HEK293 (cell line): Measurements from ENCODE around the gene SCAF1.

ENCODE experiments used
- BCL11A ChIP-seq: fragments of 450-650 bp; formaldehyde crosslinking; IDR thresholded peaks from 2 replicates; pipeline ENCODE4 v1.5.1; 2016; ENCODE audit warnings: low read depth, missing biosample characterization, missing genetic modification characterization
- GLIS1 ChIP-seq: fragments of 450-650 bp; formaldehyde crosslinking; IDR thresholded peaks from 2 replicates; pipeline ENCODE4 v1.5.1; 2016; ENCODE audit warnings: missing biosample characterization, missing genetic modification characterization
- KLF1 ChIP-seq: fragments of 450-650 bp; formaldehyde crosslinking; IDR thresholded peaks from 2 replicates; pipeline ENCODE4 v1.5.1; 2016; ENCODE audit warnings: missing biosample characterization, missing genetic modification characterization
- KLF16 ChIP-seq: fragments of 450-650 bp; formaldehyde crosslinking; IDR thresholded peaks from 2 replicates; pipeline ENCODE4 v1.5.1; 2017; ENCODE audit warnings: missing biosample characterization, missing genetic modification characterization
- PRDM1 ChIP-seq: fragments of 450-650 bp; formaldehyde crosslinking; IDR thresholded peaks from 2 replicates; pipeline ENCODE4; 2016; ENCODE audit warnings: missing biosample characterization, missing genetic modification characterization
- SP7 ChIP-seq: fragments of 450-650 bp; formaldehyde crosslinking; IDR thresholded peaks from 2 replicates; pipeline ENCODE4 v1.5.1; 2016; ENCODE audit warnings: missing biosample characterization, missing genetic modification characterization
- WT1 ChIP-seq: fragments of 450-650 bp; formaldehyde crosslinking; IDR thresholded peaks from 2 replicates; pipeline ENCODE4 v1.5.1; 2016; ENCODE audit warnings: missing biosample characterization, missing genetic modification characterization
- ZBTB20 ChIP-seq: fragments of 450-650 bp; formaldehyde crosslinking; IDR thresholded peaks from 2 replicates; pipeline ENCODE4 v1.5.1; 2016; ENCODE audit warnings: missing biosample characterization, missing genetic modification characterization
- ZBTB8A ChIP-seq: fragments of 450-650 bp; formaldehyde crosslinking; IDR thresholded peaks from 2 replicates; pipeline ENCODE4 v1.5.1; 2016; ENCODE audit warnings: missing biosample characterization, missing genetic modification characterization
- ZFP41 ChIP-seq: fragments of 450-650 bp; formaldehyde crosslinking; IDR thresholded peaks from 2 replicates; pipeline ENCODE4 v1.5.1; 2016; ENCODE audit warnings: missing biosample characterization, missing genetic modification characterization, borderline replicate concordance
- ZFP69B ChIP-seq: fragments of 450-650 bp; formaldehyde crosslinking; IDR thresholded peaks from 2 replicates; pipeline ENCODE4 v1.5.1; 2016; ENCODE audit warnings: missing biosample characterization, missing genetic modification characterization
- ZNF366 ChIP-seq: fragments of 450-650 bp; formaldehyde crosslinking; conservative IDR thresholded peaks from 2 replicates; pipeline ENCODE4 v1.5.1; 2016; ENCODE audit warnings: missing biosample characterization, missing genetic modification characterization
- ZNF423 ChIP-seq: fragments of 450-650 bp; formaldehyde crosslinking; IDR thresholded peaks from 2 replicates; pipeline ENCODE4 v1.5.1; 2016; ENCODE audit warnings: missing biosample characterization, missing genetic modification characterization
- ZNF433 ChIP-seq: fragments of 450-650 bp; formaldehyde crosslinking; IDR thresholded peaks from 2 replicates; pipeline ENCODE4 v1.5.1; 2016; ENCODE audit warnings: missing biosample characterization, missing genetic modification characterization, low read depth
- ZNF571 ChIP-seq: fragments of 450-650 bp; formaldehyde crosslinking; IDR thresholded peaks from 2 replicates; pipeline ENCODE4 v1.5.0; 2017; ENCODE audit warnings: missing biosample characterization, missing genetic modification characterization
- ZSCAN30 ChIP-seq: fragments of 450-650 bp; IDR thresholded peaks from 2 replicates; pipeline ENCODE4 v1.5.1; 2018; ENCODE audit warnings: missing biosample characterization, mild to moderate bottlenecking, missing genetic modification characterization, moderate library complexity
- TF ChIP-seq, protein P1 (sequence below): fragments of 450-650 bp; formaldehyde crosslinking; IDR thresholded peaks from 2 replicates; pipeline ENCODE4 v1.5.1; 2016; ENCODE audit warnings: missing biosample characterization, missing genetic modification characterization, low read depth
- TF ChIP-seq, protein P2 (sequence below): fragments of 450-650 bp; formaldehyde crosslinking; IDR thresholded peaks from 2 replicates; pipeline ENCODE4 v1.5.1; 2016; ENCODE audit warnings: missing biosample characterization, missing genetic modification characterization
- TF ChIP-seq, protein P3 (sequence below): fragments of 450-650 bp; formaldehyde crosslinking; IDR thresholded peaks from 2 replicates; pipeline ENCODE4 v1.5.1; 2016; ENCODE audit warnings: missing biosample characterization, missing genetic modification characterization
- TF ChIP-seq, protein P4 (sequence below): fragments of 450-650 bp; formaldehyde crosslinking; IDR thresholded peaks from 2 replicates; pipeline ENCODE4 v1.5.1; 2016; ENCODE audit warnings: missing biosample characterization, missing genetic modification characterization
- TF ChIP-seq, protein P5 (sequence below): fragments of 450-650 bp; formaldehyde crosslinking; IDR thresholded peaks from 2 replicates; pipeline ENCODE4 v1.5.1; 2016; ENCODE audit warnings: missing biosample characterization, missing genetic modification characterization
- TF ChIP-seq, protein P6 (sequence below): fragments of 450-650 bp; formaldehyde crosslinking; IDR thresholded peaks from 2 replicates; pipeline ENCODE4 v1.5.1; 2016; ENCODE audit warnings: missing biosample characterization, missing genetic modification characterization
- TF ChIP-seq, protein P7 (sequence below): fragments of 450-650 bp; formaldehyde crosslinking; IDR thresholded peaks from 2 replicates; pipeline ENCODE4 v1.5.1; 2016; ENCODE audit warnings: missing biosample characterization, missing genetic modification characterization

The SCAF1 gene

DNA sequence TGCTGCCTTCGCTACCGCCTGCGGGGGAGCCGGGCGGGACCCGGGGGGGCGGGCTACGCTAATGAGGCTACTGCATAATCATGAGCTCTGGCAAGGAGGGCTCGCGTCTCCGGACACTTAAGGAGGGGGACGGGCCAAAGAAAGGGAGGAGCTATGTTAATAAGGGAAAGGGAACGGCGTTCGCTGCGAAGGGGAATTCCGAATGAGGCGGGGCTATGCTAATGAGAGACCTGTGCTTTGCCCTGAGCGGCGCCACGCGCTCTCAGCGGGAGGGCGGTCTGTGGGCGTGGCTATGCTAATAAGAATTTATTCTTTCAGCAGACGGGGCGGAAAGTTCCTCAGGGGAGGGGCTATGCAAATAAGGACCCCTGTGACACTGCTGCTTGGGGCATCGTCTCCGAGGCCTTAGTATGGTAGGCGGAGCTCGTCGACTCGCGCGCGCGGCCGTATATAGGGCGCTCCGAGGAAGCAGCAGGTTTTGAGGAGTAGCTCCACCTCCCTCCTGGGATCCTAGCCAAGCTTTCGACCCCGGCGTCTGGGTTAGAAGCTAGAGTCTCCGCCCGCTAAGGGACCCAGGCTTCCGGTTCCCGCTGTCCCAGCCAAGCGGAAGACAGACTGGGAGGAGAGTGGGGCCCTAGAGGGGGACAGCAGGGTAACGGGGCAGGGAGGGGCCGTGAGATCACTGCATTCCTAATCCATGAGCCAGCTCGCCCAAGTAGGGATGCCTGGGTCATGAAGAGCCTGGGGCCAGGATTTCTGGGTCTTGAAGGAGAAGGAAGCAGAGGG lies 1.7 kb upstream of the SCAF1 start, which contains the start of gene RRAS (continued):
- TF ChIP-seq, protein P1, sequence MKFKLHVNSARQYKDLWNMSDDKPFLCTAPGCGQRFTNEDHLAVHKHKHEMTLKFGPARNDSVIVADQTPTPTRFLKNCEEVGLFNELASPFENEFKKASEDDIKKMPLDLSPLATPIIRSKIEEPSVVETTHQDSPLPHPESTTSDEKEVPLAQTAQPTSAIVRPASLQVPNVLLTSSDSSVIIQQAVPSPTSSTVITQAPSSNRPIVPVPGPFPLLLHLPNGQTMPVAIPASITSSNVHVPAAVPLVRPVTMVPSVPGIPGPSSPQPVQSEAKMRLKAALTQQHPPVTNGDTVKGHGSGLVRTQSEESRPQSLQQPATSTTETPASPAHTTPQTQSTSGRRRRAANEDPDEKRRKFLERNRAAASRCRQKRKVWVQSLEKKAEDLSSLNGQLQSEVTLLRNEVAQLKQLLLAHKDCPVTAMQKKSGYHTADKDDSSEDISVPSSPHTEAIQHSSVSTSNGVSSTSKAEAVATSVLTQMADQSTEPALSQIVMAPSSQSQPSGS = peak; percentile 87
- TF ChIP-seq, protein P2, sequence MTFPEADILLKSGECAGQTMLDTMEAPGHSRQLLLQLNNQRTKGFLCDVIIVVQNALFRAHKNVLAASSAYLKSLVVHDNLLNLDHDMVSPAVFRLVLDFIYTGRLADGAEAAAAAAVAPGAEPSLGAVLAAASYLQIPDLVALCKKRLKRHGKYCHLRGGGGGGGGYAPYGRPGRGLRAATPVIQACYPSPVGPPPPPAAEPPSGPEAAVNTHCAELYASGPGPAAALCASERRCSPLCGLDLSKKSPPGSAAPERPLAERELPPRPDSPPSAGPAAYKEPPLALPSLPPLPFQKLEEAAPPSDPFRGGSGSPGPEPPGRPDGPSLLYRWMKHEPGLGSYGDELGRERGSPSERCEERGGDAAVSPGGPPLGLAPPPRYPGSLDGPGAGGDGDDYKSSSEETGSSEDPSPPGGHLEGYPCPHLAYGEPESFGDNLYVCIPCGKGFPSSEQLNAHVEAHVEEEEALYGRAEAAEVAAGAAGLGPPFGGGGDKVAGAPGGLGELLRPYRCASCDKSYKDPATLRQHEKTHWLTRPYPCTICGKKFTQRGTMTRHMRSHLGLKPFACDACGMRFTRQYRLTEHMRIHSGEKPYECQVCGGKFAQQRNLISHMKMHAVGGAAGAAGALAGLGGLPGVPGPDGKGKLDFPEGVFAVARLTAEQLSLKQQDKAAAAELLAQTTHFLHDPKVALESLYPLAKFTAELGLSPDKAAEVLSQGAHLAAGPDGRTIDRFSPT = peak; percentile 98
- TF ChIP-seq ZFP41 = no peak
- TF ChIP-seq ZBTB20 (tag by site-specific recombination) = peak; percentile 95
- TF ChIP-seq, protein P3, sequence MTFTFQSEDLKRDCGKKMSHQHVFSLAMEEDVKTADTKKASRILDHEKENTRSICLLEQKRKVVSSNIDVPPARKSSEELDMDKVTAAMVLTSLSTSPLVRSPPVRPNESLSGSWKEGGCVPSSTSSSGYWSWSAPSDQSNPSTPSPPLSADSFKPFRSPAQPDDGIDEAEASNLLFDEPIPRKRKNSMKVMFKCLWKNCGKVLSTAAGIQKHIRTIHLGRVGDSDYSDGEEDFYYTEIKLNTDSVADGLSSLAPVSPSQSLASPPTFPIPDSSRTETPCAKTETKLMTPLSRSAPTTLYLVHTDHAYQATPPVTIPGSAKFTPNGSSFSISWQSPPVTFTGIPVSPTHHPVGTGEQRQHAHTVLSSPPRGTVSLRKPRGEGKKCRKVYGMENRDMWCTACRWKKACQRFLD (tag by site-specific recombination) = no peak
- TF ChIP-seq ZNF423 (tag by site-specific recombination) = no peak
- TF ChIP-seq, protein P4, sequence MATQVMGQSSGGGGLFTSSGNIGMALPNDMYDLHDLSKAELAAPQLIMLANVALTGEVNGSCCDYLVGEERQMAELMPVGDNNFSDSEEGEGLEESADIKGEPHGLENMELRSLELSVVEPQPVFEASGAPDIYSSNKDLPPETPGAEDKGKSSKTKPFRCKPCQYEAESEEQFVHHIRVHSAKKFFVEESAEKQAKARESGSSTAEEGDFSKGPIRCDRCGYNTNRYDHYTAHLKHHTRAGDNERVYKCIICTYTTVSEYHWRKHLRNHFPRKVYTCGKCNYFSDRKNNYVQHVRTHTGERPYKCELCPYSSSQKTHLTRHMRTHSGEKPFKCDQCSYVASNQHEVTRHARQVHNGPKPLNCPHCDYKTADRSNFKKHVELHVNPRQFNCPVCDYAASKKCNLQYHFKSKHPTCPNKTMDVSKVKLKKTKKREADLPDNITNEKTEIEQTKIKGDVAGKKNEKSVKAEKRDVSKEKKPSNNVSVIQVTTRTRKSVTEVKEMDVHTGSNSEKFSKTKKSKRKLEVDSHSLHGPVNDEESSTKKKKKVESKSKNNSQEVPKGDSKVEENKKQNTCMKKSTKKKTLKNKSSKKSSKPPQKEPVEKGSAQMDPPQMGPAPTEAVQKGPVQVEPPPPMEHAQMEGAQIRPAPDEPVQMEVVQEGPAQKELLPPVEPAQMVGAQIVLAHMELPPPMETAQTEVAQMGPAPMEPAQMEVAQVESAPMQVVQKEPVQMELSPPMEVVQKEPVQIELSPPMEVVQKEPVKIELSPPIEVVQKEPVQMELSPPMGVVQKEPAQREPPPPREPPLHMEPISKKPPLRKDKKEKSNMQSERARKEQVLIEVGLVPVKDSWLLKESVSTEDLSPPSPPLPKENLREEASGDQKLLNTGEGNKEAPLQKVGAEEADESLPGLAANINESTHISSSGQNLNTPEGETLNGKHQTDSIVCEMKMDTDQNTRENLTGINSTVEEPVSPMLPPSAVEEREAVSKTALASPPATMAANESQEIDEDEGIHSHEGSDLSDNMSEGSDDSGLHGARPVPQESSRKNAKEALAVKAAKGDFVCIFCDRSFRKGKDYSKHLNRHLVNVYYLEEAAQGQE (tag by site-specific recombination) = peak; percentile 16; the same call in 1 of the 2 replicates
- TF ChIP-seq GLIS1 (tag by site-specific recombination) = peak; percentile 63
- peak; percentile 62; the same call in 1 of the 2 replicates for TF ChIP-seq KLF16
- peak; percentile 97 for TF ChIP-seq ZNF366 (tag by site-specific recombination)
- TF ChIP-seq ZNF571 = no peak
- TF ChIP-seq BCL11A (tag by site-specific recombination) = peak; percentile 94
- TF ChIP-seq PRDM1 (tag by site-specific recombination) = peak; percentile 57; the same call in 1 of the 2 replicates
- TF ChIP-seq ZBTB8A = peak; percentile 61
- TF ChIP-seq WT1 (tag by site-specific recombination) = peak; percentile 88
- TF ChIP-seq, protein P5, sequence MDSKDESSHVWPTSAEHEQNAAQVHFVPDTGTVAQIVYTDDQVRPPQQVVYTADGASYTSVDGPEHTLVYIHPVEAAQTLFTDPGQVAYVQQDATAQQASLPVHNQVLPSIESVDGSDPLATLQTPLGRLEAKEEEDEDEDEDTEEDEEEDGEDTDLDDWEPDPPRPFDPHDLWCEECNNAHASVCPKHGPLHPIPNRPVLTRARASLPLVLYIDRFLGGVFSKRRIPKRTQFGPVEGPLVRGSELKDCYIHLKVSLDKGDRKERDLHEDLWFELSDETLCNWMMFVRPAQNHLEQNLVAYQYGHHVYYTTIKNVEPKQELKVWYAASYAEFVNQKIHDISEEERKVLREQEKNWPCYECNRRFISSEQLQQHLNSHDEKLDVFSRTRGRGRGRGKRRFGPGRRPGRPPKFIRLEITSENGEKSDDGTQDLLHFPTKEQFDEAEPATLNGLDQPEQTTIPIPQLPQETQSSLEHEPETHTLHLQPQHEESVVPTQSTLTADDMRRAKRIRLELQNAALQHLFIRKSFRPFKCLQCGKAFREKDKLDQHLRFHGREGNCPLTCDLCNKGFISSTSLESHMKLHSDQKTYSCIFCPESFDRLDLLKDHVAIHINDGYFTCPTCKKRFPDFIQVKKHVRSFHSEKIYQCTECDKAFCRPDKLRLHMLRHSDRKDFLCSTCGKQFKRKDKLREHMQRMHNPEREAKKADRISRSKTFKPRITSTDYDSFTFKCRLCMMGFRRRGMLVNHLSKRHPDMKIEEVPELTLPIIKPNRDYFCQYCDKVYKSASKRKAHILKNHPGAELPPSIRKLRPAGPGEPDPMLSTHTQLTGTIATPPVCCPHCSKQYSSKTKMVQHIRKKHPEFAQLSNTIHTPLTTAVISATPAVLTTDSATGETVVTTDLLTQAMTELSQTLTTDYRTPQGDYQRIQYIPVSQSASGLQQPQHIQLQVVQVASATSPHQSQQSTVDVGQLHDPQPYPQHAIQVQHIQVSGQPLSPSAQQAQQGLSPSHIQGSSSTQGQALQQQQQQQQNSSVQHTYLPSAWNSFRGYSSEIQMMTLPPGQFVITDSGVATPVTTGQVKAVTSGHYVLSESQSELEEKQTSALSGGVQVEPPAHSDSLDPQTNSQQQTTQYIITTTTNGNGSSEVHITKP (tag by site-specific recombination) = peak; percentile 63
- TF ChIP-seq ZSCAN30 = peak; percentile 97
- TF ChIP-seq ZNF433 (tag by site-specific recombination) = no peak
- peak; percentile 89 for TF ChIP-seq KLF1
- TF ChIP-seq, protein P6, sequence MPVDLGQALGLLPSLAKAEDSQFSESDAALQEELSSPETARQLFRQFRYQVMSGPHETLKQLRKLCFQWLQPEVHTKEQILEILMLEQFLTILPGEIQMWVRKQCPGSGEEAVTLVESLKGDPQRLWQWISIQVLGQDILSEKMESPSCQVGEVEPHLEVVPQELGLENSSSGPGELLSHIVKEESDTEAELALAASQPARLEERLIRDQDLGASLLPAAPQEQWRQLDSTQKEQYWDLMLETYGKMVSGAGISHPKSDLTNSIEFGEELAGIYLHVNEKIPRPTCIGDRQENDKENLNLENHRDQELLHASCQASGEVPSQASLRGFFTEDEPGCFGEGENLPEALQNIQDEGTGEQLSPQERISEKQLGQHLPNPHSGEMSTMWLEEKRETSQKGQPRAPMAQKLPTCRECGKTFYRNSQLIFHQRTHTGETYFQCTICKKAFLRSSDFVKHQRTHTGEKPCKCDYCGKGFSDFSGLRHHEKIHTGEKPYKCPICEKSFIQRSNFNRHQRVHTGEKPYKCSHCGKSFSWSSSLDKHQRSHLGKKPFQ (tag by site-specific recombination) = no peak
- peak; percentile 90 for TF ChIP-seq SP7 (tag by site-specific recombination)
- TF ChIP-seq, protein P7, sequence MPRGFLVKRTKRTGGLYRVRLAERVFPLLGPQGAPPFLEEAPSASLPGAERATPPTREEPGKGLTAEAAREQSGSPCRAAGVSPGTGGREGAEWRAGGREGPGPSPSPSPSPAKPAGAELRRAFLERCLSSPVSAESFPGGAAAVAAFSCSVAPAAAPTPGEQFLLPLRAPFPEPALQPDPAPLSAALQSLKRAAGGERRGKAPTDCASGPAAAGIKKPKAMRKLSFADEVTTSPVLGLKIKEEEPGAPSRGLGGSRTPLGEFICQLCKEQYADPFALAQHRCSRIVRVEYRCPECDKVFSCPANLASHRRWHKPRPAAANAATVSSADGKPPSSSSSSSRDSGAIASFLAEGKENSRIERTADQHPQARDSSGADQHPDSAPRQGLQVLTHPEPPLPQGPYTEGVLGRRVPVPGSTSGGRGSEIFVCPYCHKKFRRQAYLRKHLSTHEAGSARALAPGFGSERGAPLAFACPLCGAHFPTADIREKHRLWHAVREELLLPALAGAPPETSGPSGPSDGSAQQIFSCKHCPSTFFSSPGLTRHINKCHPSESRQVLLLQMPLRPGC (tag by site-specific recombination) = 0 out of 2 replicates have a peak, but pooled peaks have one; percentile 43
- peak; percentile 98 for TF ChIP-seq ZFP69B (tag by site-specific recombination)
